Adipocyte (in vitro differentiated cells): Measurements from ENCODE around the gene ANK3.

ENCODE experiments used
- DNase-seq: peaks from one replicate; pipeline ENCODE4 v3.0.0-alpha.2; 2015; ENCODE audit warnings: low read depth
- H3K27me3 ChIP-seq: replicated peaks from 2 replicates; pipeline ENCODE4 v1.7.0; 2013; ENCODE audit warnings: mild to moderate bottlenecking, low read length, moderate library complexity; ENCODE audit not compliant: control insufficient read depth, insufficient read depth
- H3K36me3 ChIP-seq: 2 replicates; pipeline ENCODE4 v1.7.0; 2013; ENCODE audit warnings: low read length, mild to moderate bottlenecking, moderate library complexity; ENCODE audit not compliant: control insufficient read depth, insufficient read depth, severe bottlenecking
- H3K4me1 ChIP-seq: 2 replicates; pipeline ENCODE4 v1.7.0; 2013; ENCODE audit warnings: mild to moderate bottlenecking, low read length, moderate library complexity; ENCODE audit not compliant: control insufficient read depth, insufficient read depth
- H3K4me3 ChIP-seq: 2 replicates; pipeline ENCODE4 v1.7.0; 2013; ENCODE audit warnings: mild to moderate bottlenecking, low read length, moderate library complexity
- H3K9ac ChIP-seq: 2 replicates; pipeline ENCODE4 v1.7.0; 2013; ENCODE audit warnings: mild to moderate bottlenecking, low read length, moderate library complexity
- H3K9me3 ChIP-seq: 2 replicates; pipeline ENCODE4 v1.7.0; 2013; ENCODE audit warnings: mild to moderate bottlenecking, low read length, moderate library complexity; ENCODE audit not compliant: control insufficient read depth

The ANK3 gene

GRCh38 chr10:60169111-60169510 is 220.6 kb downstream of the ANK3 start:
- no peak overlapping the region for H3K4me3 ChIP-seq
- H3K27me3 ChIP-seq: no peaks in the 10 kb centered on the region
- no peaks in the 10 kb centered on the region for H3K36me3 ChIP-seq
- no peak overlapping the region for H3K9ac ChIP-seq
- peaks cover 9% of the 10 kb centered on the region for H3K4me1 ChIP-seq
- H3K9me3 ChIP-seq: no peaks in the 10 kb centered on the region
- DNase-seq: no peak

GRCh38 chr10:60167050-60167449 is 222.6 kb downstream of the ANK3 start:
- peak; percentile 13 for DNase-seq
- Histone ChIP-seq H3K4me1 (peaks cover 9% of the 10 kb centered on the region), H3K9me3 (no peaks in the 10 kb centered on the region), H3K9ac (peak overlapping the region; percentile 27), H3K36me3 (no peaks in the 10 kb centered on the region), H3K27me3 (no peaks in the 10 kb centered on the region), H3K4me3 (peak overlapping the region; percentile 68)

- Histone ChIP-seq H3K9ac (no peak overlapping the region), H3K27me3 (no peaks in the 10 kb centered on the region), H3K9me3 (peaks cover 3% of the 10 kb centered on the region), H3K4me3 (no peak overlapping the region), H3K4me1 (peaks cover 5% of the 10 kb centered on the region), H3K36me3 (no peaks in the 10 kb centered on the region)
- DNase-seq: no peak
Observed at GRCh38 chr10:60163786-60164185, 225.9 kb downstream of the ANK3 start.

DNA sequence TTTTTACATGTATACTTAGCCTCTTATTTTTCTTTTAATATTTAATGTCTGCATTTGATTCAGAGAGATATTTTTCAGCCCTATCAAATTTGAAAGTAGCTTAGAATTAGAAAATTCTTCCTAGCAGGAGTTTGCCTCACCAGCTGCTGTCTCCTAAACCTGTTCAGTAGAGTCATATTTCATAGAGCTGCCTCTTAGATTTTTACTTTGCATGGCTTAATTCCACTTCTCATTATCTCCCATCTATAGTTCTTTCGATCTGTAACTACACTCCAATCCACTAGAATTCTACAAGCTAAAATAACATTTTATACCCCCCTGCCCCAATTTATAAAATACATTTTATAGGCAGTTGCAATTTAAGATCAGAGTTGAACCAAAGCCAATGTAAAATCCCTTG is 227.0 kb downstream of the ANK3 start:
- Histone ChIP-seq H3K9me3 (peaks cover 3% of the 10 kb centered on the region), H3K4me3 (no peak overlapping the region), H3K4me1 (peaks cover 5% of the 10 kb centered on the region), H3K9ac (no peak overlapping the region), H3K27me3 (no peaks in the 10 kb centered on the region), H3K36me3 (no peaks in the 10 kb centered on the region)
- DNase-seq: no peak

- no peak overlapping the region for H3K9ac ChIP-seq
- H3K9me3 ChIP-seq: peaks cover 3% of the 10 kb centered on the region
- no peaks in the 10 kb centered on the region for H3K27me3 ChIP-seq
- H3K4me1 ChIP-seq: no peaks in the 10 kb centered on the region
- no peak for DNase-seq
- no peak overlapping the region for H3K4me3 ChIP-seq
- H3K36me3 ChIP-seq: no peaks in the 10 kb centered on the region
Observed at GRCh38 chr10:60155943-60156683, 233.6 kb downstream of the ANK3 start.

DNA sequence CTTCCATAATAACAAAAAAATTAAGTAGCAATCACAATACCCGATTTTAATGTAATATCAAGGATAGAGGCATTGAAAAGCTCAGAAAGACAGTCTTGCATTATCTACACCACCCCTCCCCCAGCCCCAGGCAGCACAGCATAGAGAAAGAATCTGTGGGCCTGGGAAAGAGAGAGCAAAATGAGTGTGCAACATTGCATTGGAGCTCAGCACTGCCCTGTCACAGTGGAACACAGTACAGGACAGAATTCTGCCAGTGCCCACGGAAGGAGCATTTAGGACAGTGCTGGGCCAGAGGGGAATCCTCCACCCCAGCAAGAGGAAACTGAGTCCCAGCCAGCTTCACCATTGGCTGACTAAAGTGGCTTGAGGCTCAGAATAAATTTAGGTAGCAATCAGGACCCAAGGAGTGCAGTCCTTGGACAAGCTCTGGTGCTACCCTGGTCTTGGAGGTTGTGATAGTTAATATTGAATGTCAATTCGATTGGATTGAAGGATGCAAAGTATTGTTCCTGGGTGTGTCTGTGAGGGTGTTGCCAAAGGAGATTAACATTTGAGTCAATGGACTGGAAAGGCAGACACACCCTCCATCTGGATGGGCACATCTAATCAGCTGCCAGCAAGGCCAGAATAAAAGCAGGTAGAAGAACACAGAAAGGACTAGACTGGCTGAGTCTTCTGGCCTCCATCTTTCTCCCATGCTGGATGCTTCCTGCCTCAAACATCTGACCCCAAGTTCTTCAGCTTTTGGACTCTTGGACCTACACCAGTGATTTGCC is 234.4 kb downstream of the ANK3 start:
- H3K4me1 ChIP-seq: no peaks in the 10 kb centered on the region
- H3K36me3 ChIP-seq: no peaks in the 10 kb centered on the region
- no peak overlapping the region for H3K4me3 ChIP-seq
- no peaks in the 10 kb centered on the region for H3K27me3 ChIP-seq
- no peak overlapping the region for H3K9ac ChIP-seq
- no peak for DNase-seq
- H3K9me3 ChIP-seq: peaks cover under 1% of the 10 kb centered on the region

DNA sequence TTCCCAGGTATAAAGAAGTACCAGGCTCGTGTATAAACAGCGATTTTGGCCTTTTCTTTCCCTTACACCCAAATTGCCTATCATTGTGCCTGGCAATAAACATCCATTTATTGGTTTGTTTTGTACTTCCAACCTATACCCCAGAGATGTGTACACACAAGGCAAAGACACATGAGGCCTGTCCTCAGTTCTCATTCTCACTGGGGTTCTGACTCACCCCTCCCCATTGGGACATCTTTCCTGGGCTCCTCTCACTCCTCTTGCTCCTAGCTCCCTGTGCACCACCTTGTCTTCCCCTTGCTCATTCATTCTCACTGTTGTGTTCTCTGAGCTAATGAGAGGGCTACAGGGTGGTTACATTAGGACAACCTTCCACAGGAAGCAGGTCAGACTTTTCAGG is 240.7 kb downstream of the ANK3 start:
- Histone ChIP-seq H3K9me3 (no peaks in the 10 kb centered on the region), H3K9ac (no peak overlapping the region), H3K27me3 (no peaks in the 10 kb centered on the region), H3K4me1 (peaks cover 13% of the 10 kb centered on the region), H3K4me3 (no peak overlapping the region), H3K36me3 (no peaks in the 10 kb centered on the region)
- no peak for DNase-seq

- DNase-seq: peak; percentile 78
- Histone ChIP-seq H3K9me3 (no peaks in the 10 kb centered on the region), H3K9ac (no peak overlapping the region), H3K4me1 (peaks cover 13% of the 10 kb centered on the region), H3K4me3 (no peak overlapping the region), H3K27me3 (no peaks in the 10 kb centered on the region), H3K36me3 (no peaks in the 10 kb centered on the region)
Observed at GRCh38 chr10:60148266-60148840, 241.3 kb downstream of the ANK3 start.

- no peaks in the 10 kb centered on the region for H3K9me3 ChIP-seq
- DNase-seq: no peak
- peaks cover 13% of the 10 kb centered on the region for H3K4me1 ChIP-seq
- no peak overlapping the region for H3K4me3 ChIP-seq
- H3K27me3 ChIP-seq: no peaks in the 10 kb centered on the region
- H3K36me3 ChIP-seq: no peaks in the 10 kb centered on the region
- no peak overlapping the region for H3K9ac ChIP-seq
Observed at GRCh38 chr10:60147576-60148265, 242.0 kb downstream of the ANK3 start.

GRCh38 chr10:60147025-60147424 is 242.7 kb downstream of the ANK3 start:
- H3K27me3 ChIP-seq: no peaks in the 10 kb centered on the region
- no peak for DNase-seq
- H3K4me1 ChIP-seq: peaks cover 15% of the 10 kb centered on the region
- H3K36me3 ChIP-seq: no peaks in the 10 kb centered on the region
- H3K9ac ChIP-seq: no peak overlapping the region
- no peaks in the 10 kb centered on the region for H3K9me3 ChIP-seq
- H3K4me3 ChIP-seq: no peak overlapping the region

DNA sequence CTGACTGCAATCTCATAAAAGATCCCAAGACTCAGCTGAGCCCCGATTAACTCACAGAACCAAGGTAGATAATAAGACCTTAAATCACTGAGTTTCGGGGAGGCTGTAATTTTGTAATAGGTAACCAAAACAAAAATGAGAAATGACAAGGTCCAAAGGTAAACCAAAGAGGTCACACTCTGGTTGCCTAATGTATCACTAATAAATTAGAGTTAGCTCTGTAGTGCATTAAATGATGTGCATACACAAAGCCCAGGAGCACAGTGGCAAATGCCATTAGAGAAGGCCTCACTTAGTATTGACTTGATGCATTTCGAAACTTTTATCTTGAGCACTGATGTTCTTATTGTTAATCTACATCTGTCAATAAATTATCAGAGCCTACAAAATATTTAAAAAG is 245.6 kb downstream of the ANK3 start:
- Histone ChIP-seq H3K27me3 (no peaks in the 10 kb centered on the region), H3K36me3 (no peaks in the 10 kb centered on the region), H3K9ac (no peak overlapping the region), H3K9me3 (no peaks in the 10 kb centered on the region), H3K4me1 (peaks cover 44% of the 10 kb centered on the region), H3K4me3 (no peak overlapping the region)
- DNase-seq: no peak
